Right cardiac atrium (tissue), 5 donors: ENCODE data around the gene PALLD. TPM values are rescaled to one million over a fixed set of nuclear protein-coding genes. Genes with fewer than 3 reads are reported as not detected.

Experiments
- ATAC-seq, 2 donors: fragments of 200-7000 bp; cut with Tn5 transposase; one replicate each; pipeline versions ENCODE4 v1.8.0 to v1.9.1; 2020; ENCODE audit warnings: moderate library complexity in 2 of 2, mild to moderate bottlenecking in 1 of 2
- DNase-seq, 3 donors: peaks; one replicate each; pipeline ENCODE4 v3.0.0-alpha.2; 2020
- H3K27ac ChIP-seq: one replicate; pipeline ENCODE4 v1.5.1; 2013; ENCODE audit warnings: mild to moderate bottlenecking, low read length, control low read depth, moderate library complexity
- H3K27me3 ChIP-seq: one replicate; pipeline ENCODE4 v1.6.1; 2013; ENCODE audit not compliant: control insufficient read depth, insufficient read depth
- H3K4me1 ChIP-seq: one replicate; pipeline ENCODE4 v1.6.1; 2013; ENCODE audit warnings: low read length; ENCODE audit not compliant: control insufficient read depth, insufficient read depth
- H3K4me3 ChIP-seq: one replicate; pipeline ENCODE4 v1.5.1; 2013; ENCODE audit warnings: low read length, control low read depth
- H3K9me3 ChIP-seq: one replicate; pipeline ENCODE4 v1.6.1; 2013; ENCODE audit warnings: low read length; ENCODE audit not compliant: control insufficient read depth
- WGBS: extraction: QIAGEN DNeasy Blood & Tissue Kit; methylation state at CpG from one replicate; pipeline ENCODE4 v1.1.7; 2013; 5-methylcytosine and 5-hydroxymethylcytosine counted together
- intact Hi-C, 4 donors: fragments of 100-400 bp; cut with DNase I; formaldehyde crosslinking; loops; one replicate each; pipeline versions ENCODE4 v1.11.0 to v1.14.0; 2022 to 2023
- polyA plus RNA-seq: library from polyadenylated mRNA; stranded (reverse); fragments of 200-250 nt; gene quantifications from one replicate; pipeline ENCODE4 v1.2.3, GENCODE V29; 2013
- total RNA-seq, 4 donors: library from RNA; stranded (reverse); fragmentation: NEBNext Ultra II Directional; extraction: Animal tissue kit (Norgen Biotek cat#: 25700); gene quantifications; one replicate each; pipeline ENCODE4 v1.2.1, GENCODE V29; 2021
- donor health status: healthy with polysubstance abuse.
- donor health status: DM: no; HTN: yes; CAD: no.
- donor health status: DM: no; HTN: no; CAD: no.
- donor health status: DM: no; HTN: yes; CAD: no; lungs with severe emphysema.
- donor health status: DM: yes; HTN: yes; CAD: no.

The PALLD gene
- total and polyA plus RNA-seq, 5 donors: 233 to 1,069 (median 717) TPM

- Histone ChIP-seq H3K27ac (no peak overlapping the region), H3K27me3 (no peaks in the 10 kb centered on the region), H3K9me3 (no peaks in the 10 kb centered on the region), H3K4me3 (no peak overlapping the region), H3K4me1 (no peaks in the 10 kb centered on the region)
- DNase-seq (no peak), ATAC-seq (no peak)
- intact Hi-C loops: no loop called here
- WGBS: 87% methylated on average over 2 of the region's 2 CpGs
Measured at GRCh38 chr4:168664242-168664891, 167.5 kb downstream of the PALLD start.

GRCh38 chr4:168666531-168666930, 169.7 kb downstream of the PALLD start:
- Histone ChIP-seq H3K27ac (no peak overlapping the region), H3K27me3 (no peaks in the 10 kb centered on the region), H3K4me3 (no peak overlapping the region), H3K4me1 (no peaks in the 10 kb centered on the region), H3K9me3 (no peaks in the 10 kb centered on the region)
- DNase-seq (no peak), ATAC-seq (no peak)
- intact Hi-C loops: no loop called here
- 60% methylated on average over 2 of the region's 2 CpGs for WGBS

- Histone ChIP-seq H3K27me3 (no peaks in the 10 kb centered on the region), H3K4me1 (no peaks in the 10 kb centered on the region), H3K27ac (no peak overlapping the region), H3K9me3 (no peaks in the 10 kb centered on the region), H3K4me3 (no peak overlapping the region)
- ATAC-seq (no peak), DNase-seq (no peak)
- 31% methylated on average over 3 of the region's 3 CpGs for WGBS
- intact Hi-C loops: no loop called here
Measured at GRCh38 chr4:168667376-168667775, 170.5 kb downstream of the PALLD start.

GRCh38 chr4:168667921-168668320, 171.1 kb downstream of the PALLD start:
- 90% methylated on average over 2 of the region's 2 CpGs for WGBS
- no peak for ATAC-seq
- intact Hi-C loops: no loop called here
- DNase-seq: no peak
- Histone ChIP-seq H3K9me3 (no peaks in the 10 kb centered on the region), H3K4me3 (no peak overlapping the region), H3K4me1 (no peaks in the 10 kb centered on the region), H3K27me3 (no peaks in the 10 kb centered on the region), H3K27ac (no peak overlapping the region)

- H3K27me3 ChIP-seq: no peaks in the 10 kb centered on the region
- no peak overlapping the region for H3K27ac ChIP-seq
- no peaks in the 10 kb centered on the region for H3K9me3 ChIP-seq
- peaks cover 2% of the 10 kb centered on the region for H3K4me1 ChIP-seq
- H3K4me3 ChIP-seq: no peak overlapping the region
- 86% methylated on average over 11 of the region's 11 CpGs for WGBS
- ATAC-seq: no peak
- intact Hi-C loops: no loop called here
- DNase-seq: no peak
Measured at GRCh38 chr4:168673476-168673875, 176.6 kb downstream of the PALLD start.

- 41% methylated on average over 6 of the region's 6 CpGs for WGBS
Measured at GRCh38 chr4:168674077-168674747, 177.4 kb downstream of the PALLD start.

GRCh38 chr4:168674866-168675265, 178.0 kb downstream of the PALLD start:
- Histone ChIP-seq H3K27me3 (no peaks in the 10 kb centered on the region), H3K9me3 (no peaks in the 10 kb centered on the region), H3K4me1 (peaks cover 2% of the 10 kb centered on the region), H3K27ac (no peak overlapping the region), H3K4me3 (no peak overlapping the region)
- ATAC-seq (no peak), DNase-seq (no peak)
- 53% methylated on average over 3 of the region's 3 CpGs for WGBS
- intact Hi-C loops: no loop called here

More at GRCh38 chr4:168674077-168674747, 177.4 kb downstream of the PALLD start:
- H3K4me1 ChIP-seq: peaks cover 2% of the 10 kb centered on the region
- ATAC-seq (peak in 1 of 2 donors; percentile 16), DNase-seq (no peak)
- no peaks in the 10 kb centered on the region for H3K27me3 ChIP-seq
- no peak overlapping the region for H3K27ac ChIP-seq
- H3K4me3 ChIP-seq: no peak overlapping the region
- intact Hi-C loops: no loop called here
- no peaks in the 10 kb centered on the region for H3K9me3 ChIP-seq

GRCh38 chr4:168677063-168677462, 180.2 kb downstream of the PALLD start:
- H3K9me3 ChIP-seq: no peaks in the 10 kb centered on the region
- intact Hi-C loops: no loop called here
- no peaks in the 10 kb centered on the region for H3K27me3 ChIP-seq
- ATAC-seq: no peak
- no peak overlapping the region for H3K27ac ChIP-seq
- no peak for DNase-seq
- H3K4me1 ChIP-seq: peaks cover 2% of the 10 kb centered on the region
- WGBS: 89% methylated on average over 6 of the region's 6 CpGs
- no peak overlapping the region for H3K4me3 ChIP-seq

- DNase-seq: no peak
- H3K9me3 ChIP-seq: no peaks in the 10 kb centered on the region
- H3K4me1 ChIP-seq: peaks cover 2% of the 10 kb centered on the region
- H3K27ac ChIP-seq: no peak overlapping the region
- ATAC-seq: no peak
- WGBS: 89% methylated on average over 11 of the region's 11 CpGs
- H3K27me3 ChIP-seq: no peaks in the 10 kb centered on the region
- intact Hi-C loops: no loop called here
- H3K4me3 ChIP-seq: no peak overlapping the region
Measured at GRCh38 chr4:168677879-168678278, 181.0 kb downstream of the PALLD start.

- no peak overlapping the region for H3K27ac ChIP-seq
- intact Hi-C loops: no loop called here
- H3K4me3 ChIP-seq: no peak overlapping the region
- H3K4me1 ChIP-seq: no peaks in the 10 kb centered on the region
- H3K27me3 ChIP-seq: no peaks in the 10 kb centered on the region
- 93% methylated on average over 8 of the region's 8 CpGs for WGBS
- H3K9me3 ChIP-seq: no peaks in the 10 kb centered on the region
- peak; percentile 27 to 50 for ATAC-seq
- DNase-seq: no peak
Measured at GRCh38 chr4:168678751-168679366, 182.0 kb downstream of the PALLD start.

- DNase-seq: no peak
- ATAC-seq: peak; percentile 32 to 41
- intact Hi-C loops: no loop called here
Measured at GRCh38 chr4:168679397-168679796, 182.5 kb downstream of the PALLD start.

More at GRCh38 chr4:168679397-168679796, 182.5 kb downstream of the PALLD start:
- no peaks in the 10 kb centered on the region for H3K27me3 ChIP-seq
- no peak overlapping the region for H3K27ac ChIP-seq
- no peaks in the 10 kb centered on the region for H3K9me3 ChIP-seq
- H3K4me1 ChIP-seq: no peaks in the 10 kb centered on the region
- H3K4me3 ChIP-seq: no peak overlapping the region
- WGBS: 94% methylated on average over 3 of the region's 3 CpGs
